H9 (cell line): ENCODE data around the gene IQGAP3. TPM values are rescaled to one million over a fixed set of nuclear protein-coding genes. Genes with fewer than 3 reads are reported as not detected.

Experiments used
- DNase-seq: peaks from one replicate; pipeline ENCODE4 v3.0.0-alpha.2; 2017
- H2AFZ ChIP-seq: one replicate; pipeline ENCODE4 v1.6.1; 2013; ENCODE audit warnings: mild to moderate bottlenecking, low read length, control low read depth, moderate library complexity
- H2AK5ac ChIP-seq: 2 replicates; pipeline ENCODE4 v1.6.1; 2013; ENCODE audit warnings: low read length, control low read depth, mixed read lengths; ENCODE audit not compliant: insufficient read length
- H2BK120ac ChIP-seq: one replicate; pipeline ENCODE4 v1.6.1; 2013; ENCODE audit warnings: low read depth, mild to moderate bottlenecking, low read length, control low read depth, inconsistent platforms; ENCODE audit not compliant: poor library complexity, severe bottlenecking
- H2BK12ac ChIP-seq: 2 replicates; pipeline ENCODE4 v1.6.1; 2013; ENCODE audit warnings: low read length, control low read depth, mixed read lengths, low read depth; ENCODE audit not compliant: insufficient read length
- H2BK15ac ChIP-seq: 2 replicates; pipeline ENCODE4 v1.6.1; 2013; ENCODE audit warnings: low read depth, low read length, control low read depth
- H2BK20ac ChIP-seq: one replicate; pipeline ENCODE4 v1.6.1; 2013; ENCODE audit warnings: low read depth, mild to moderate bottlenecking, low read length, control low read depth, inconsistent platforms; ENCODE audit not compliant: poor library complexity, severe bottlenecking
- H2BK5ac ChIP-seq: 2 replicates; pipeline ENCODE4 v1.6.1; 2013; ENCODE audit warnings: low read length, control low read depth, mixed read lengths; ENCODE audit not compliant: insufficient read length
- H3K14ac ChIP-seq: 2 replicates; pipeline ENCODE4 v1.6.1; 2013; ENCODE audit warnings: low read length, control low read depth; ENCODE audit not compliant: insufficient read depth
- H3K18ac ChIP-seq: 2 replicates; pipeline ENCODE4 v1.6.1; 2013; ENCODE audit warnings: low read depth, mild to moderate bottlenecking, mixed read lengths, low read length, control low read depth; ENCODE audit not compliant: insufficient read length
- H3K23ac ChIP-seq: 2 replicates; pipeline ENCODE4 v1.6.1; 2013; ENCODE audit warnings: low read length, control low read depth, mixed read lengths, low read depth; ENCODE audit not compliant: insufficient read length
- H3K23me2 ChIP-seq: 2 replicates; pipeline ENCODE4 v1.6.1; 2013; ENCODE audit warnings: low read depth, mild to moderate bottlenecking, mixed read lengths, low read length, control low read depth; ENCODE audit not compliant: insufficient read length, poor library complexity, severe bottlenecking
- H3K27ac ChIP-seq: 2 replicates; pipeline ENCODE4 v1.5.1; 2013; ENCODE audit warnings: low read length, control low read depth, mixed read lengths, low read depth; ENCODE audit not compliant: insufficient read length
- H3K27me3 ChIP-seq: 2 replicates; pipeline ENCODE4 v1.6.1; 2013; ENCODE audit warnings: low read length, control low read depth, inconsistent platforms; ENCODE audit not compliant: insufficient read depth
- H3K4ac ChIP-seq: 2 replicates; pipeline ENCODE4 v1.6.1; 2013; ENCODE audit warnings: low read depth, mild to moderate bottlenecking, control low read depth, inconsistent platforms, low read length, moderate library complexity
- H3K4me1 ChIP-seq: 2 replicates; pipeline ENCODE4 v1.6.1; 2013; ENCODE audit warnings: low read length, control low read depth, inconsistent platforms; ENCODE audit not compliant: insufficient read depth
- H3K4me2 ChIP-seq: 2 replicates; pipeline ENCODE4 v1.6.1; 2013; ENCODE audit warnings: low read length, control low read depth, mixed read lengths; ENCODE audit not compliant: insufficient read length, insufficient read depth
- H3K56ac ChIP-seq: 2 replicates; pipeline ENCODE4 v1.6.1; 2013; ENCODE audit warnings: low read depth, mild to moderate bottlenecking, mixed read lengths, low read length, control low read depth; ENCODE audit not compliant: insufficient read length
- H3K79me1 ChIP-seq: 2 replicates; pipeline ENCODE4 v1.6.1; 2013; ENCODE audit warnings: low read depth, mild to moderate bottlenecking, moderate library complexity, low read length, control low read depth, inconsistent platforms; ENCODE audit not compliant: insufficient read depth, poor library complexity, severe bottlenecking
- H3K79me2 ChIP-seq: 2 replicates; pipeline ENCODE4 v1.6.1; 2013; ENCODE audit warnings: low read length, control low read depth, inconsistent platforms; ENCODE audit not compliant: insufficient read depth
- H3K9ac ChIP-seq: 2 replicates; pipeline ENCODE4 v1.6.1; 2013; ENCODE audit warnings: low read length, control low read depth, mixed read lengths; ENCODE audit not compliant: insufficient read length; ENCODE audit errors: extremely low read depth
- H3K9me3 ChIP-seq: one replicate; pipeline ENCODE4 v1.6.1; 2013; ENCODE audit warnings: low read depth, low read length, inconsistent platforms; ENCODE audit not compliant: control insufficient read depth
- H3T11ph ChIP-seq: one replicate; pipeline ENCODE4 v1.6.1; 2013; ENCODE audit warnings: mild to moderate bottlenecking, low read length, control low read depth, inconsistent platforms
- H4K20me1 ChIP-seq: one replicate; pipeline ENCODE4 v1.6.1; 2013; ENCODE audit not compliant: control insufficient read depth, insufficient read length, insufficient read depth
- H4K5ac ChIP-seq: 2 replicates; pipeline ENCODE4 v1.6.1; 2013; ENCODE audit warnings: low read depth, mild to moderate bottlenecking, mixed read lengths, low read length, control low read depth; ENCODE audit not compliant: insufficient read length
- H4K8ac ChIP-seq: replicated peaks from 2 replicates; pipeline ENCODE4 v1.6.1; 2013; ENCODE audit warnings: low read length, control low read depth, mixed read lengths, low read depth; ENCODE audit not compliant: insufficient read length
- H4K91ac ChIP-seq: 2 replicates; pipeline ENCODE4 v1.6.1; 2013; ENCODE audit warnings: low read depth, mild to moderate bottlenecking, moderate library complexity, mixed read lengths, low read length, control low read depth; ENCODE audit not compliant: insufficient read length
- H3K27ac Mint-ChIP-seq, 3 experiments: 2 replicates in 2 of 3; 3 replicates in 1 of 3; pipeline ENCODE4 v1.8.0; 2020 to 2021; ENCODE audit warnings: mixed read lengths in 3 of 3, mild to moderate bottlenecking in 1 of 3, moderate library complexity in 1 of 3
- H3K27me3 Mint-ChIP-seq: 2 replicates; pipeline ENCODE4 v1.8.0; 2021; ENCODE audit warnings: low read depth, mild to moderate bottlenecking, moderate library complexity, mixed read lengths
- H3K36me3 Mint-ChIP-seq, 3 experiments: 2 replicates in 2 of 3; 3 replicates in 1 of 3; pipeline ENCODE4 v1.8.0; 2020 to 2021; ENCODE audit warnings: low read depth in 3 of 3, mixed read lengths in 3 of 3; ENCODE audit not compliant: insufficient read depth in 1 of 3
- H3K4me1 Mint-ChIP-seq, 2 experiments: 2 replicates each; pipeline ENCODE4 v1.8.0; 2020; ENCODE audit warnings: mixed read lengths in 2 of 2
- H3K4me3 Mint-ChIP-seq, 2 experiments: 2 replicates in 1 of 2; 3 replicates in 1 of 2; pipeline ENCODE4 v1.8.0; 2020 to 2021; ENCODE audit warnings: mild to moderate bottlenecking in 2 of 2, mixed read lengths in 2 of 2, moderate library complexity in 1 of 2
- H3K9me3 Mint-ChIP-seq, 2 experiments: 2 replicates in 1 of 2; 3 replicates in 1 of 2; pipeline ENCODE4 v1.8.0; 2020; ENCODE audit warnings: mild to moderate bottlenecking in 2 of 2, mixed read lengths in 2 of 2, moderate library complexity in 1 of 2
- WGBS: extraction: QIAGEN DNeasy Blood & Tissue Kit; methylation state at CpG from one replicate; pipeline ENCODE4 v1.1.7; 2013; ENCODE audit warnings: missing lambda C conversion rate, low lambda C conversion rate, mixed read lengths; ENCODE audit not compliant: insufficient read length; ENCODE audit errors: extremely low coverage; 5-methylcytosine and 5-hydroxymethylcytosine counted together
- total RNA-seq: library from RNA; stranded (reverse); gene quantifications from 2 replicates; pipeline ENCODE4 v1.2.1, GENCODE V29; 2021
- TF ChIP-seq, protein P1 (sequence below): fragments of 200-600 bp; sonication (generic); conservative IDR thresholded peaks from 3 replicates; pipeline ENCODE4 v1.8.0; 2021; ENCODE audit warnings: antibody characterized with exemption, mild to moderate bottlenecking

The IQGAP3 gene
- total RNA-seq, 1 experiment from 2014 or later, result 24.5 TPM

GRCh38 chr1:156560585-156561163 lies 11.7 kb downstream of the IQGAP3 start:
- H4K20me1 ChIP-seq, result no peaks in the 10 kb centered on the region
- H3K4me2 ChIP-seq, result no peak overlapping the region
- H3K79me1 ChIP-seq, result no peaks in the 10 kb centered on the region
- no peaks in the 10 kb centered on the region for H3K4me1 ChIP-seq
- H2BK20ac ChIP-seq, result no peak overlapping the region
- no peak overlapping the region for H3K4me3 Mint-ChIP-seq
- no peaks in the 10 kb centered on the region for H3K9me3 Mint-ChIP-seq
- no peak overlapping the region for H4K8ac ChIP-seq
- no peak overlapping the region for H2BK120ac ChIP-seq
- no peak overlapping the region for H3T11ph ChIP-seq
- no peaks in the 10 kb centered on the region for H3K23me2 ChIP-seq
- H3K27me3 Mint-ChIP-seq, result no peaks in the 10 kb centered on the region
- no peak overlapping the region for H3K23ac ChIP-seq
- no peak overlapping the region for H2BK12ac ChIP-seq
- H4K5ac ChIP-seq, result no peak overlapping the region
- no CpG with 5 or more reads among the region's 5 CpGs for WGBS
- TF ChIP-seq, protein P1, sequence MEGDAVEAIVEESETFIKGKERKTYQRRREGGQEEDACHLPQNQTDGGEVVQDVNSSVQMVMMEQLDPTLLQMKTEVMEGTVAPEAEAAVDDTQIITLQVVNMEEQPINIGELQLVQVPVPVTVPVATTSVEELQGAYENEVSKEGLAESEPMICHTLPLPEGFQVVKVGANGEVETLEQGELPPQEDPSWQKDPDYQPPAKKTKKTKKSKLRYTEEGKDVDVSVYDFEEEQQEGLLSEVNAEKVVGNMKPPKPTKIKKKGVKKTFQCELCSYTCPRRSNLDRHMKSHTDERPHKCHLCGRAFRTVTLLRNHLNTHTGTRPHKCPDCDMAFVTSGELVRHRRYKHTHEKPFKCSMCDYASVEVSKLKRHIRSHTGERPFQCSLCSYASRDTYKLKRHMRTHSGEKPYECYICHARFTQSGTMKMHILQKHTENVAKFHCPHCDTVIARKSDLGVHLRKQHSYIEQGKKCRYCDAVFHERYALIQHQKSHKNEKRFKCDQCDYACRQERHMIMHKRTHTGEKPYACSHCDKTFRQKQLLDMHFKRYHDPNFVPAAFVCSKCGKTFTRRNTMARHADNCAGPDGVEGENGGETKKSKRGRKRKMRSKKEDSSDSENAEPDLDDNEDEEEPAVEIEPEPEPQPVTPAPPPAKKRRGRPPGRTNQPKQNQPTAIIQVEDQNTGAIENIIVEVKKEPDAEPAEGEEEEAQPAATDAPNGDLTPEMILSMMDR, result no peak
- no peaks in the 10 kb centered on the region for H3K9me3 ChIP-seq
- H2BK15ac ChIP-seq, result no peak overlapping the region
- DNase-seq, result no peak
- no peak overlapping the region for H3K9ac ChIP-seq
- no peak overlapping the region for H3K27ac Mint-ChIP-seq
- no peaks in the 10 kb centered on the region for H3K4me1 Mint-ChIP-seq
- H3K27me3 ChIP-seq, result no peaks in the 10 kb centered on the region
- no peak overlapping the region for H3K4ac ChIP-seq
- no peak overlapping the region for H4K91ac ChIP-seq
- peaks cover 23 to 63% (median 58%) of the 10 kb centered on the region in 3 experiments for H3K36me3 Mint-ChIP-seq
- H3K18ac ChIP-seq, result no peak overlapping the region
- no peak overlapping the region for H3K27ac ChIP-seq
- H2BK5ac ChIP-seq, result no peak overlapping the region
- no peak overlapping the region for H2AFZ ChIP-seq
- no peak overlapping the region for H3K56ac ChIP-seq
- no peaks in the 10 kb centered on the region for H3K79me2 ChIP-seq
- no peak overlapping the region for H2AK5ac ChIP-seq
- no peak overlapping the region for H3K14ac ChIP-seq
